ENCODE results near the gene SPACA5.
A peak's percentile ranks its signal among the peaks of the same experiment; 100 is the strongest.

DNA sequence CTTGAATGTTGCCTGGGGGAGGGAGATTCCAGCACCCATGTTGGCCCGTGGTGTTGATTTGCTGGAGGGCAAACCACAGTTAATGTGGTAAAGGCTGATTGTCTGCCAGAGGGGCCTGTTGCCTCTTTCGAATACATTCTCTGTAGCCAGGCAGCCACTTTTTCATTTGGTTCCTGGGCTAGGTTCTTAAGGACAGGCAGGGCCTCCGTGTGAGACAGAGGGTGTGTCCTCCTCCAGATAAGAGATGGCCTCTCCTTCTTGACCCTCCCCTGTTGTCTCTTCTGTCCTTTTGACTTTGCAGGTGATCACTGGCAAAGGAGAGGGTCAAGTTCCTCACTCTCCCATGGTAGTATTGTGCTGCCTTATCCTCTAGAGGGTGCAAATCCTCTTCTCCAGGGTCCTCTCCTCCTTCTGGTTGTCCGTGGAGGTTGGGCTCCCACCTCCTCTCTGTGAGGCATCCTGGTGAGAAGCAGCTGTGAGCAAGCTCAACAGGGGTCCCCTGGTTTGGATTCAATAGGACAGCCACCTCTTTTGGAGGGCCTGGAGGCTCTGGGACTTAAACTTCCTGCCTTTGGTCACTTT, 47.9 kb upstream of the SPACA5 start:
- TF ChIP-seq EZH2phosphoT487 (IDR thresholded peaks at IDR 0.05; ENCODE audit: borderline replicate concordance, low read length): no peak
- TF ChIP-seq, protein P1, sequence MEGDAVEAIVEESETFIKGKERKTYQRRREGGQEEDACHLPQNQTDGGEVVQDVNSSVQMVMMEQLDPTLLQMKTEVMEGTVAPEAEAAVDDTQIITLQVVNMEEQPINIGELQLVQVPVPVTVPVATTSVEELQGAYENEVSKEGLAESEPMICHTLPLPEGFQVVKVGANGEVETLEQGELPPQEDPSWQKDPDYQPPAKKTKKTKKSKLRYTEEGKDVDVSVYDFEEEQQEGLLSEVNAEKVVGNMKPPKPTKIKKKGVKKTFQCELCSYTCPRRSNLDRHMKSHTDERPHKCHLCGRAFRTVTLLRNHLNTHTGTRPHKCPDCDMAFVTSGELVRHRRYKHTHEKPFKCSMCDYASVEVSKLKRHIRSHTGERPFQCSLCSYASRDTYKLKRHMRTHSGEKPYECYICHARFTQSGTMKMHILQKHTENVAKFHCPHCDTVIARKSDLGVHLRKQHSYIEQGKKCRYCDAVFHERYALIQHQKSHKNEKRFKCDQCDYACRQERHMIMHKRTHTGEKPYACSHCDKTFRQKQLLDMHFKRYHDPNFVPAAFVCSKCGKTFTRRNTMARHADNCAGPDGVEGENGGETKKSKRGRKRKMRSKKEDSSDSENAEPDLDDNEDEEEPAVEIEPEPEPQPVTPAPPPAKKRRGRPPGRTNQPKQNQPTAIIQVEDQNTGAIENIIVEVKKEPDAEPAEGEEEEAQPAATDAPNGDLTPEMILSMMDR (IDR thresholded peaks at IDR 0.05; ENCODE audit: low read depth, low read length, poor library complexity, severe bottlenecking): peak; percentile 52

All from DOHH2 (cell line).